Gastrocnemius medialis (tissue), 4 donors: ENCODE data around the gene ROBO2.

ENCODE experiments used
- CTCF ChIP-seq, 5 experiments: fragments of 450-650 bp in 3 of 5; fragments of 200-600 bp in 2 of 5; sonication (generic) in 2 of 5; IDR thresholded peaks in 4 of 5; conservative IDR thresholded peaks in 1 of 5; 1 replicate in 4 of 5; 2 replicates in 1 of 5; pipeline ENCODE4 v1.5.1; 2016 to 2019; ENCODE audit warnings: antibody characterized with exemption in 5 of 5, mild to moderate bottlenecking in 3 of 5, moderate library complexity in 3 of 5
- POLR2A ChIP-seq, 2 donors: fragments of 450-650 bp; IDR thresholded peaks; one replicate each; pipeline ENCODE4 v1.6.1; 2017; ENCODE audit warnings: antibody characterized with exemption in 2 of 2, mild to moderate bottlenecking in 2 of 2, moderate library complexity in 2 of 2

- TF ChIP-seq CTCF (IDR thresholded peaks at IDR 0.05 in 4 of 5, conservative IDR thresholded peaks at IDR 0.05 in 1 of 5): no peak
- TF ChIP-seq POLR2A (IDR thresholded peaks at IDR 0.05): no peak
Measured at GRCh38 chr3:77179762-77180161, 139.9 kb downstream of the ROBO2 start.
